Globus pallidus (tissue), 1 donor: ENCODE results near the gene ST3GAL5.

Experiments
- DNase-seq: peaks from one replicate; pipeline ENCODE4 v3.0.0-alpha.2; 2015; ENCODE audit warnings: low spot score

Gene ST3GAL5

DNA sequence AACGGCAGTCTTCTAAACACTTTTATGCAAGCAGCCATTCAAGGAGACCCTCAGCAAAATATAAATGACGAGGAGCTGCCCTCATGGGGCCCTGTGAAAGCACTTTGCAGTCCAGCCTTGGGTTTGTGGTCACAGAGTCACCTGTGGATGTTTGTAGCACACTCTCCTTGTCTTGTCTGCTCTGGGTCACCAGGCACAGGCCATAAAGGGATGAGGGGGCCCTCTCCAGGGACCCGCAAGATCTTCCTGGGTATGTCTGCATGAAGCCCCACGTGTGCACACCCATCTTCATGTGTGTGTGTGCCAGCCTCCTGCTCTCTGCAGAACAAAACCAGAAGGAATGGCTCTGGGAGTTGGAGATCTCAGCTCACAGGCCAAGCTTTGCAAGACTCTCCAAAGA lies 98.8 kb downstream of the ST3GAL5 start:
- no peak for DNase-seq

DNA sequence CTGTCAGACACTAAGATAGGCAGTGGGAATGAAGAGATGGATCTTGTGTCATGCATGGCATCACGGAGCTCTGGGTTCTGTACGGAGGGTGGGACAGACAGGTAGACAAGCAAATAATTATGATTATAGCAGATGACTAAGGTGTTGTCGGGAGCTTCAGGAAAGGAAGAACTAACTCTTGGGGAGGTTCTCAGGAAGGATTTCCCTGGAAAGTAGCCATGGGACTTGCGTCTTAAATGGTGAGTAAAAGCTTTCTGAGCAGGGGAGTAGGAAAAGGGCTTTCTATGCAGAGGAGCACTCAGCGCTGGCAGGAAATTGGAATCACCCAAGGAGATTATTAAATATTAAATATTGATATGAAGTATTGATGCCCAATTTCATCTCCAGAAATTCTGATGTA lies 99.5 kb downstream of the ST3GAL5 start:
- DNase-seq, result no peak

DNA sequence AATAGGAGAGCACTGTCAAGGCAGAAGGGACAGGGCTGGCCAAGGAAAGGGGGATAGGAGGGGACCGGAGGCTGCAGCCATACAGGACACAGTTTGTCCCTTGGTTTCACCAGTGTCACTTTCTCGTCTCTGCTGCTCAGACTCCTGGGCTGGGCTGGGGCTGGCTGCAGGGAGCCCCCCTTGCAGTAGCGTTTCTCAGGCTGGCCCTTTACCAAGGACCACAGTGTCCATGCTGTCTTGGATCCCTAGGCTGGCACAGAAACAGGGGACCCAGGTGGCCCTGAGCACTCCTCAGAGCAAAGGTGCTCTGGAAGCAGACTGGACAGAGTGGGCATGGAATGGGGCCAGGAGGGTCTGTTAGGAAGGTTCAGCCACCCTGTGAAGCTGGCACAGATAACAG lies 100.2 kb downstream of the ST3GAL5 start:
- no peak for DNase-seq

GRCh38 chr2:85787981-85788340 lies 100.8 kb downstream of the ST3GAL5 start:
- DNase-seq, result no peak

DNA sequence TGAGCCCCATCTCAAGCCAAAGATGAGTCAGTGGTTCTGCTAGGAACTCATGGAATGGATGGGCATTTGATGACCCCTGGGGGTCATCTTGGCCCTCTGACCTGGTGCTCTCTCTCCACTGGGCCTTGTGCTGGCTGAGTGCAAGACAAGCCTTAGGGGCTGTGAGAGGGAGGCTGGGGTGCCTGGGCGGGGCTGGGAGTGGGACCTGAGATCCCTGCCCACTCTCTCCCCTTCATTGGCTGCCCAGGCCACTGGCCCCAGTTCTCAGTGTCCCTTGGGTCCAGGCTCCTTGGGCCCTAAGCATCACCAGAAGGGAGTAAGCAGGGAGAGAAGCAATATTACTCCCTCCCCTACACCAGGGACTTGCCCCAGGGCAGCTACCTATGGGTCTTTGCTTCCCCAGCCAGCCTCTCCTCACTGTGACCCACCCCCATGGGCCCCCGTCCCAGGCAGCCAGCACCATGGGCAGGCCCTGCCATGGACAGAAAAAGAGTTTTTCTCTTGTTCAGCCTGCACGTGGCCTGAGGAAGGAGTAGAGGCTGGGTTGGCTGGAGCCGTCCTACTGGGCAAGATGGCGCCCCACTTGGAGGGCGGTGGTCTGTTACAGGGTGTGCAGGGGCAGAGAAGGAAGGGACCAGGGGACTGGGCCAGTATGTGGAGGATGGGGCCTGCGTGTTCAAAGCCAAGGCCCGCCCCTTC lies 101.4 kb downstream of the ST3GAL5 start:
- DNase-seq, result no peak
